ENCODE data around the gene MCCC2.
"Not testable (repeated sequence)": the region's sequence is repeated elsewhere in the genome, so short reads cannot be mapped to it uniquely, and the experiment has no call there.

Gene MCCC2

DNA sequence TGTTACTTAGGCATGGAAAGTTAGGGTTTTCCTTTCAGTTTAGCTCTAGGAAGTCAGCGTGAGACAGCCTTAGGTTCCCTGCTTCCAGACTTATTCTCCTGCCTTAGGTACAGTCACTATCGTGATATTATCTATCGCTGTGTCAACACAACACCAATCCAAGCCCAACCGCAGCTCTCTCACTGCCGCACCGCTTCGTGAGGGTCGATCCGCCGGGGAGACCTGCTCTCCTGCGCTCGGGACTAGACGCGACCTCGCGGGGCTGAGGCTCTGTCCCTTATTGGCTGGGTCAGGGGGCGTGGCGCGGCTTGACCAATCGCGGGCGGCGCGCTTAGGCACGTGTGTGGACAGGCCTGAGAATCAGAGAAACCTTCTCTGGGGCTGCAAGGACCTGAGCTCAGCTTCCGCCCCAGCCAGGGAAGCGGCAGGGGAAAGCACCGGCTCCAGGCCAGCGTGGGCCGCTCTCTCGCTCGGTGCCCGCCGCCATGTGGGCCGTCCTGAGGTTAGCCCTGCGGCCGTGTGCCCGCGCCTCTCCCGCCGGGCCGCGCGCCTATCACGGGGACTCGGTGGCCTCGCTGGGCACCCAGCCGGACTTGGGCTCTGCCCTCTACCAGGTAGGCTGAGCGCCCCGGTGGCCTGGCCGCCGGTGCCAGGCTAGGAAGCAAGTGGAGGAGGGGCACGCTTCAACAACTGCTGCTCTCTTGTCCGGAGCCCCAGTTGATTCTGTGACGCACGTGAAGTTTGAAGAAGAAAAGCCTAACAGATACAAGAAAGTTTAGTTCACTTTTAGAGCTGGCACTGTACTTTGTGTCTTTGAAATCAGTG, at the start of gene MCCC2:
TSS of gene MCCC2 (plus strand) at position 400 of the 825 bp plus-strand sequence. CDS start at position 486, 86 bp downstream.
- peak; percentile 73 for DNase-seq (ENCODE audit: low spot score)

DNA sequence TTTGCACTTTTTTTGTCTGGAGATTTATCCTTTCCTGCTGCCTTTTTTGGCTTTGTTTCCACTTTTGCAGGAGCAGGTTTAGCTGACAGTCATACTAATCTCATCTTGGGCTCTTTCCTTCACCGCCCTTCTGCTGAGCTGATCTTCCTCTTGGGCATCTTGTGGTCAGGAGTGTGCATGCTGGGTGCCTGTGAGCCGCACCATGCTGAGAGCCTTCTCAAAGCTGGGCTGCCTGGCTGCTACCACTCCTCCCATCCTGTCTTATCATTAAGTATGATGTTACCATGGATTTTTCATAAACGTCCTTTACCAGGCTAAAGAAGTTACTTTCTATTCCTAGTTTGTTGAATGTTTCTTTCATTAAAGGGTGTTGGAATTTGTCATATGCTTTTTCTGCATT, 49.5 kb upstream of the MCCC2 start:
- no peak for DNase-seq (ENCODE audit: low spot score)

DNA sequence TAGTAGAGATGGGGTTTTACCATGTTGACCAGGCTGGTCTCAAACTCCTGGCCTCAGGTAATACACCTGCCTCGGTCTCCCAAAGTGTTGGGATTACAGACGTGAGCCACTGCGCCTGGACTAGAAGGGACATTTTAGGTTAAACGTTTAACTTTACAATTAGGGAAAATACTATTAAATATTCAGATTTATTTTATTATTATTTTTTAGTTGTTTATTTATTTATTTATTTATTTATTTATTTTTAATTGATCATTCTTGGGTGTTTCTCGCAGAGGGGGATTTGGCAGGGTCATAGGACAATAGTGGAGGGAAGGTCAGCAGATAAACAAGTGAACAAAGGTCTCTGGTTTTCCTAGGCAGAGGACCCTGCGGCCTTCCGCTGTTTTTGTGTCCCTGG, 36.3 kb upstream of the MCCC2 start:
- DNase-seq (ENCODE audit: low spot score): not testable (repeated sequence)

DNA sequence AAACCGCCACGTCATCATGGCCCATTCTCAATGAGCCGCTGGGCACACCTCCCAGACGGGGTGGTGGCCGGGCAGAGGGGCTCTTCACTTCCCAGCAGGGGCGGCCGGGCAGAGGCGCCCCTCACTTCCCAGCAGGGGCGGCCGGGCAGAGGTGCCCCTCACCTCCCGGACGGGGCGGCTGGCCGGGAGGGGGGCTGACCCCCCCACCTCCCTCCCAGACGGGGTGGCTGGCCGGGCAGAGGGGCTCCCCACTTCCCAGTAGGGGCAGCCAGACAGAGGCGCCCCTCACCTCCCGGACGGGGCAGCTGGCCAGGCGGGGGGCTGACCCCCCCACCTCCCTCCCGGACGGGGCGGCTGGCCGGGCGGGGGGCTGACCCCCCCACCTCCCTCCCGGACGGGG, 35.6 kb upstream of the MCCC2 start:
- not testable (repeated sequence) for DNase-seq (ENCODE audit: low spot score)

DNA sequence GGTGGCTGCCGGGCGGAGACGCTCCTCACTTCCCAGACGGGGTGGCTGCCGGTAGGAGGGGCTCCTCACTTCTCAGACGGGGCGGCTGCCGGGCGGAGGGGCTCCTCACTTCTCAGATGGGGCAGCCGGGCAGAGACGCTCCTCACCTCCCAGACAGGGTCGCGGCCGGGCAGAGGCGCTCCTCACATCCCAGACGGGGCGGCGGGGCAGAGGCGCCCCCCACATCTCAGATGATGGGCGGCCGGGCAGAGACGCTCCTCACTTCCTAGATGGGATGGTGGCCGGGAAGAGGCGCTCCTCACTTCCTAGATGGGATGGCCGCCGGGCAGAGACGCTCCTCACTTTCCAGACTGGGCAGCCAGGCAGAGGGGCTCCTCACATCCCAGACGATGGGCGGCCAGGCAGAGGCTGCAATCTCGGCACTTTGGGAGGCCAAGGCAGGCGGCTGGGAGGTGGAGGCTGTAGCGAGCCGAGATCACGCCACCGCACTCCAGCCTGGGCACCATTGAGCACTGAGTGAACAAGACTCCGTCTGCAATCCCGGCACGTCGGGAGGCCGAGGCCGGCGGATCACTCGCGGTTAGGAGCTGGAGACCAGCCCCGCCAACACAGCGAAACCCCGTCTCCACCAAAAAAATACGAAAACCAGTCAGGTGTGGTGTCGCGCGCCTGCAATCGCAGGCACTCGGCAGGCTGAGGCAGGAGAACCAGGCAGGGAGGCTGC, 35.0 kb upstream of the MCCC2 start:
- DNase-seq (ENCODE audit: low spot score): not testable (repeated sequence)

DNA sequence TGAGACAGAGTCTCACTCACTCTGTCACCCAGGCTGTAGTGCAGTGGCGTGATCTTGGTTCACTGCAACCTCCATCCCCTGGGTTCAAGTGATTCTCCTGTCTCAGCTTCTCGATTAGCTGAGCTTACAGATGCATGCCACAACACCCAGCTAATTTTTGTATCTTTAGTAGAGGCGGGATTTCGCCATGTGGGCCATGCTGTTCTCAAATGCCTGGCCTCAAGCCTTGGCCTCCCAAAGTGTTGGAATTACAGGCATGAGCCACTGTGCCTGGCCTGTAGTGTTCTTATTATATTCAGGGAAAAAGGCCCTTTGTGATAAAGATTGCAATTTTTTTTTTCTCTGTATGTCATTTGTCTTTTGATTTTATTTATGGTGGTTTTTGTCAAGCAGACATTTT, 24.0 kb upstream of the MCCC2 start:
- DNase-seq (ENCODE audit: low spot score): no peak

DNA sequence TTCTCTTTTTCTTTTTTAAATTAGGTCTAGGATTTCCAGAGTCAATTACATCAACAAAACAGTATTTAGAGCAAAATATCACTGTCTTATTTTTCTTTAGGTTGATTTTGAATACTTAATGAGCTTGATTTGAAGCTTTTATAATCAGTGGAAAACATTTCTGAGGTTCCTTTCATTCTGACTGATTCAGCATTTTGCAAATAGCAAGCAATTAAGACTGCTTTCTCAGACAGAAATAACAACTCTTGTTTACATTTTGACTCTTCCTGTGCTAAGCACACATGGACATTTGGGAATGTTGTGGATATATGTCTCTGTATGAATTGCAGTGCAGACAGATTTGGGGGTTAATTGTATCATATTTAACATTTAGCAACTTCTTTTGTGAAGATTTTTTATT, 22.2 kb upstream of the MCCC2 start:
- no peak for DNase-seq (ENCODE audit: low spot score)

DNA sequence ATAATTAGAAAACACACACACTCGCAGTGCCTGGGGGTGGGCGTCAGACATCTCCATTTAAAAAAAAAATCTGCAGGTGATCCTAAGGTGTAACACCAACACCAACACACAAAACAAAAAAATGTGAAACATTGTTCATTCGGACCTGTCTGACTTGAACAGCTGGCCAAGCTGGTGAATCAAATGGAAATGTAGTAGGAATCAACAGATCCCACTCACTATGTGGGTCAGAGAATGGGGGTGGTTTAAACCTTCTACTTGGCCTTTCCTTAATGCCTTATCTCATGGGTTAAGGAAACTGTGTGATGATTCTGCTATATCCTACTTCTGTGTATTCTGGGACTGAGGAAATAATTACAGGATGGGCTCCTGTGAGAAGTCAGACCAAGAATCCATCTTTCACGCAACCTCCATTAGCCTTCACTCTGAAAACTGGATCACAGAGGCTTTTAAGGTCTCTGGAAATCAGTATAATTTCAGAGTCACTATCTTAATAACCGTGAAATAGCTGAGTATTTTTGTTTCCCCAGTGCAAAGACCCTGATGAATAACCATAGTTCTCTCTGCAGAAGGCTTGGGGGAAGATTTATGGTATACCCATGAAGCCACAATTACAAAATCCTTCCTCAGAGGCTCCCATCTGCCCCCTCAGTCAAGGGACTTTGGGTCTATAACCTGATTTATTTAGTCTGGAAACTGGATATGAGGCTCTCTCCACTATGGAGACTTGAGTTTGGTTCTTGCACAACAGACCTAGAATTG, 17.2 kb upstream of the MCCC2 start:
- no peak for DNase-seq (ENCODE audit: low spot score)

DNA sequence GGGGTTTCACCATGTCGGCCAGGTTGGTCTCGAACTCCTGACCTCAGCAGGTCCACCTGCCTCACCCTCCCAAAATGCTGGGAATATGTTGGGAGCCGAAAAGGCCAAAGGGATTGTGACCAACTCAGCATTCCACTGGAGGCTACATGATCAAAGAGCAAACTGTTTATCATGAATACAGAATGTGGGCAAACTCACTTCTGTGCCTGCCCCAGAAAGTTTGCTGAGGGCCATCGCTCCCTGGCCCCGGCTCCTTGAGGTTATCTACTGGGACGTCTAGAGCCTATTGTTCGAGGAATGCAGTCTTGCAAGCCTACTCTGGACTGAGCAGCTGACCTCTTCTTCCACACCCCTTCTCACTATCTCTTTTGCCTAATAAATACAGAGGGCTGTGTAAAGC, 15.3 kb upstream of the MCCC2 start:
- not testable (repeated sequence) for DNase-seq (ENCODE audit: low spot score)

DNA sequence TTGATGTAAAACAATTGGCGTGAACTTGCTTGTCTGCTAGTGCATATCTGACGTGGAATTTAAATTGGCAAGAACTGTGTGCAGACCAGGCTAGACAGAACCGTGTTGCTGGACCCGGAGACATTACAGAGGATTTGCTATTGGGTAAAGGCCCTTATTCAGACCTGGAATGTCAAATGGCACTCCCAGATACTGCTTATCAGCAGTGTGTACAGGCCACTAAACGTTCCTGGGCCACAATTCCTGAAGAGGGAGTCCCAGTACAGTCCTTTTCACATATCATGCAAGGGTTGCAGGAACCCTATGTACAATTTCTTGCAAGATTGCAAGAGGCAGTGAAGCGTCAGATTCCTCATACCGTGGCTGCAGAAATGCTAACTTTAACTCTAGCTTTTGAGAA, 13.5 kb upstream of the MCCC2 start:
- DNase-seq (ENCODE audit: low spot score): no peak

DNA sequence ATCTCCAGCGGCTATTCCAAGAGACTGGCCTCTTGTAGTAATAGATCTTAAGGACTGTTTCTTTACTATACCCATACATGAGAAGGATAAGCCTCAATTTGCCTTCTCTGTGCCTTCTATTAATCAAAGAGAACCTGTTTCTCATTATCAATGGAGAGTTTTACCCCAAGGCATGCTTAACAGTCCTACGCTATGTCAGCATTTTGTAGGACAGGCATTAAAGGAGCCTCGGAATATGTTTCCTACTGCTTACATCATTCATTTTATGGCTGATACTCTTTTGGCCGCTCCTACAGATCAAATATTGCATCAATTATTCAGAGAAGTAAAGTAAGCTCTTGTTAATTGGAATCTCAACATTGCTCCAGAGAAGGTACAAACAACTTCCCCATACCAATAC, 11.6 kb upstream of the MCCC2 start:
- DNase-seq (ENCODE audit: low spot score): not testable (repeated sequence)

DNA sequence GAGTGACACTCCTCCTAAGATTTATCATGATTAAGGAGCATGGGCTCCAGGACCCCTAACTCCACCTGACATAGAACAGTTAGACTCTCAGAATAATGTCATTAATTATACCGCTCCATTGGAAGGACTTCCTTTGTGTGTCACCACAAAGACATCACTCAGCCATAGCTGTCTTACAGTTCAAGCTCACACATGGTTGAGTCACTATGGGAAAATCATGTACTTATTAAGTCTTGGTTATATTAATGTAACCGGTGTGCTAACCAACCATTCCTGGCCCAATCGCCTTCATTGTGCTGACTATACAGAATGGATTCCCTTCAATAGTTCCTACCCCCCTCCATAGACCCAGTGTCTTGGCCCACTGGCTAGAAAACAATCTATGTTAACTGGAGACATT, 10.9 kb upstream of the MCCC2 start:
- DNase-seq (ENCODE audit: low spot score): no peak

DNA sequence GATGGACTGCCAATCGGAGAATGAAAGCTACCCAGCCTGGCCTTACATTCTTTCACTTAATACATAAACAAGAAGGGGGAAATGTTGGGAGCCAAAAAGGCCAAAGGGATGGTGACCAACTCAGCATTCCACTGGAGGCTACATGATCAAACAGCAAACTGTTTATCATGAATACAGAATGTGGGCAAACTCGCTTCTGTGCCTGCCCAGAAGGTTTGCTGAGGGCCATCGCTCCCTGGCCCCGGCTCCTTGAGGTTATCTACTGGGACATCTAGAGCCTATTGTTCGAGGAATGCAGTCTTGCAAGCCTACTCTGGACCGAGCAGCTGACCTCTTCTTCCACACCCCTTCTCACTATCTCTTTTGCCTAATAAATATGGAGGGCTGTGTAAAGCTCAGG, 9.3 kb upstream of the MCCC2 start:
- not testable (repeated sequence) for DNase-seq (ENCODE audit: low spot score)

DNA sequence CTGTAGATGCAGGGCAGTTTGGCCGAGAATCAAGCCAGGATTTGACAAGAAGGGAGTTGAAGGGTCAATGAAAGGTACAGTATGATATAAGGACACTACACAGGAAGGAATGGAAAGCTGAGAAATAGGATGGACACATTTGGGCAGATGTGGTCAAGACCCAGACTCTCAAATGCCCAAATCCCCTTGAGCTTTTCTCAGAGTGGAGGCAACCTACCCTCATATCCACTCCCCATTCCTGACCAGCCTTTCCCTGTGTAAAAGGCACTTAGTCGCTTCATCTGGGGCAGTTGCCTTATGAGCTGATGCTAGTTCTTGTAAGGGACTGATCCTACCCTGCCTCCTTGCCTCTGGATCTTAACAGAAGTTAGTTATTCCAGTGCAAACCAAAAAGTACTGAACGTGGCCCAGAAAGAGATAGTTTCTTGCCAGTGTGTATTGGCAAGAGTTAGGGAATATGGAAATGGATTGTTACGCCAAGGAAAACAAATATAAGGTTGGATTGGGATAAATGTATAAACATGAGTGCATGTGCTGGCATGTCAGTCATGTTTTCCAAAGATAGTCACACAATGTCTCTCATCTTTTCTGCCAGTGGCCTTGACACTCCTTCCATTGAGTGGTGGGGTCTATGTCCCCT, 4.1 kb upstream of the MCCC2 start:
- DNase-seq (ENCODE audit: low spot score): no peak

DNA sequence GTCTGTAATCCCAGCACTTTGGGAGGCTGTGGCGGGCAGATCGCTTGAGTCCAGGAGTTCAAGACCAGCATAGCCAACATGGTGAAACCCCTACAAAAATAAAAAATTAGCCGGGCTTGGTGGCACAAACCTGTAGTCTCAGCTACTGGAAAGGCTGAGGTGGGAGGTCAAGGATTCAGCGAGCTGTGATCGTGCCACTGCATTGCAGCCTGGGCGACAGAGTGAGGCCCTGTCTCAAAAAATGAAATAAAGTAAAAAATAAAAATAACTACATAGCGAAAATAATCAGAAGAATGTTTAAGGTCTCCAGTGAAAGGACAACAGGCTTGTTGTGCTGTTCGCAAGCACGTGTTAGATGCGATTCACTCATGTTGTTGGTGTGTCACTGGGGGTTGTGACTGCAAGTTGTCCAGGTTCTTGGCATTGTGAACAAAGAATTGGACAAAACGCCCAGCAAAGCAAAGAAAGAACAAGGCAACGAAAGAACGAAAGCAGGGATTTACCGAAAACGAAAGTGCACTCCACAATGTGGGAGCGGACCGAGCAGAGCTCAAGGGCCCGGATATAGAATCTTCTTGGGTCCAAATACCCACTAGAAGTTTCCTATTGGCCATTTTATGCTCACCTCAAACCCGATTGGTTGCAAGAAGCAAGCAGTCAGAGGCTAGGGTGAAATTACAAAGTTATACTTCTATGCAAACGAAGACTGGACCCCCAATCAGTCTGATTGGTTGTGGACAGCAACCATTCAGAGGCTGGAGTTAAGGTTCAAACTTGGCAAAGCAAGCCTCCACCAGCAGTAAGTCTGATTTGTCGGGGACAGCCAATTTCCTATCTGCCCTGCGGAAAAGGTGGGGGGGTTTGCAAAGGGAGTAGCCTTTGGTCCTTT, 844 bp upstream of the MCCC2 start:
- peak; percentile 15 for DNase-seq (ENCODE audit: low spot score)

DNA sequence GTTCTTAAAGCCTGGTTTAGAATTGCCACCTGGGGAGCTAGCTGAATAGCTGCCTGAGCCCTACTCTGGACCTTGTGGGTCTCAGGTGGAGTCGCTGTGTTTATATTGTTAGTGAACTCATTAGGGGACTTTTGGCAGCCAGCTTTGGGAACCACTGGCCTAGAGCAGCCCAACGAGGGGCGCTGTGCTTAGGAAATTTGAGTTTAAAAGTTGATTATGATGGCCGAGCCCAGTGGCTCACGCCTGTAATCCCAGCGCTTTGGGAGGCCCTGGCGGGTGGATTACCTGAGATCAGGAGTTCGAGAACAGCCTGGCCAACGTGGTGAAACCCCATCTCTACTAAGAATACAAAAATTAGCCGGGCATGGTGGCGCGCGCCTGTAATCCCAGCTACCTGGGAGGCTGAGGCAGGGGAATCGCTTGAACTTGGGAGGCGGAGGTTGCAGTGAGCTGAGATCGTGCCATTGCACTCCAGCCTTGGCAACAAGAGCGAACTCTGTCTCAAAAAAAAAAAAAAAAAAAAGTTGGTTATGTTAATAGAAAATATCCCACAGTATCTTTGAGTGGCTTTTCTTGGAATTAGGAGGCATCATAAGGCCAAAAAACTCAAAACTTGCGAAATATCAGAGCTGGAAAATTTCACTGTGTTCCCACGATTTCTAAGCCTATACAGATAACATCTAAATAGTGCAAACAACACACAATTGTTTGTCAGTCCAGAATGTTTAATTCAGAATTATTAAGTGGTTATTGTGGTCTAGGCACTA, 809 bp downstream of the MCCC2 start:
- DNase-seq (ENCODE audit: low spot score): no peak

DNA sequence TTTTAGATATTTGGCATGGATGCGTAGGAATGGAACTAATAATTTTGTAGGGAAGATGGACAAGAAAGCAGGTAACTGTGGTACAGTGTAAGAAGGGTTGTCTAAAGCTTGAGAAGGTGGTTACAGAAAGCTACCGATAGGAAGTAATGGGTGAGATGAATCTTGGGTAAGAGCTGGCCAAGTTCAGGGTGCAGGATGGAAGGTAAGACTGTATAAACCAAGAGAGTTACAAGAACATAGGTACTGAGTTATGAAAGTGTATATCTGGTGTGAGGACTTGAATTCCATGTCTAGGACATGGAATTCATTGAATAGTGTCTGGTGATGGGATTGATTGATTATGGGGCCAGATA, 1.4 kb downstream of the MCCC2 start:
- no peak for DNase-seq (ENCODE audit: low spot score)

DNA sequence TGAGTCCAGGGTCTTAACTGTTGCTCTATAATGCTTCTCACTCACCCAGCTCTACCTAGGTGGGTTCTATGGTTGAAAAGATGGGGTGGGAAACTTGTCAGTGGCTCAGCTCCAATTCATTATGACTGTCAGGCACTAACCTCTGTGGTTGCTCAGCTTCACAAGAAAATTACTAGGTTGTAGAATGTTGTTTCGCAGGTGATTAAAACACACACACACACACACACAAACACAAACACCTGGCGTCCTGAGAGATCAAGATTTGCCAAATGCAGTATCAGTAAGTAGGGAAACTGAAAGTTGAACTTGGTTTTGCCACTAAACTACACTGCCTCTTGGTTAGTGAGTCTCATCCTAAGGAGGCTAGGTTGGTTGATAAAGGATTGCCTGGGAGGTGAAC, 2.8 kb downstream of the MCCC2 start:
- no peak for DNase-seq (ENCODE audit: low spot score)

DNA sequence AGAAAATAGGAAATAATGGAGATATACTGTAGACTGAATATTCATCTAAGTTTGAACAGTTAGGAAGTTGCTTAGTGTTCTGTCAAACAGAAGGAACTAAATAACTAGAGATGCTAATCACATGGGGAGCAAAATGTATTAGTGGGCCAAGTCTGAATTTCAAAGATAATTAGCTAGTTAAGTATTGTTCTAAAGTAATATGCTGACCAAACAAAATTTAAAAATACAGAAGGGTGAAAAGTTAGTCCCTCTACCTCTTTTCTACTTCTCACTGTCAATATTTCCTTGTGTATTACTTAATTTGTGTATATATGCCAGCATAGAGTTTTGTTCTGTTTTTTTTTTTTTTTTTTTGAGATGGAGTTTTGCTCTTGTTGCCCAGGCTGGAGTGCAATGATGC, 4.0 kb downstream of the MCCC2 start:
- no peak for DNase-seq (ENCODE audit: low spot score)

DNA sequence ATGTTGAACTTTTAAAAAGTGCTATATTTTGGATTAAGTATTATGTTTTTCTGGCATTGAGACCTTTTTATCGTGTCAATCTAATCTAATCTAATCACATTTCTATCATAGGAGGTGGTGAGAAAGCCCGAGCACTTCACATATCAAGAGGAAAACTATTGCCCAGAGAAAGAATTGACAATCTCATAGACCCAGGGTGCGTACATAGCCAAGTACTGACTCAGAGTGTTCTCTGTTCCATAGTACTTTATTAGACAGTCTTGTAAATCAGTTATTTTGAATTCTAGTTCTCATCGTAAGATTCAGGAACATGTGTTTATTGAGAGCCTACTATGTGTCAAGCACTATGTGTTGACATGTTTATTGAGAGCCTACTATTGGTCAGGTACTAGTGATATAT, 9.0 kb downstream of the MCCC2 start:
- no peak for DNase-seq (ENCODE audit: low spot score)

DNA sequence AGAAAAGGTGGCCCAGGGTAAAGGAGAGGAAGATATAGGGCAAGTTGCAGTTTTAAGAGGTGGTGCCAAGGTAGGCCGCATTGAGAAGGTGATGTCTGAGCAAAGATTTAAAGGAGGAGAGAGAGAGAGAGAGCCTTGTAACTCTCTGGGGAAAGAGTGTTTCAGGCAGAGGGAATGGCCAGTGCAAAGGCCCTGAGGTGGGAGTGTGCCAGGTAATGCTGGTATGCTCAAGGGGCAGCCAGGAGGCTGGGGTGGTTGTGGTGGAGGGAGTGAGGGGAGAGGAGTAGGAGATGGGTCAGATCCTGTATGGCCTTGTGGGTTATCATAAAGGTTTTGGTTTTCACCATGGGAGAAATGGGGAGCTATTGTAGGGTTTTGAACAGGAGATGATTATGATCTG, 9.9 kb downstream of the MCCC2 start:
- DNase-seq (ENCODE audit: low spot score): no peak

All from COLO829 (cell line).